Motor neuron (in vitro differentiated cells): ENCODE measurements around the gene SPSB2. TPM values are rescaled to one million over a fixed set of nuclear protein-coding genes. Genes with fewer than 3 reads are reported as not detected.

Source experiments
- ATAC-seq, 8 experiments: fragments of 200-7000 bp; cut with Tn5 transposase; replicated peaks in 6 of 8; 2 replicates each; pipeline ENCODE4 v1.8.0; 2021; ENCODE audit warnings: mild to moderate bottlenecking in 8 of 8, moderate library complexity in 8 of 8
- H3K27ac ChIP-seq, 2 donors: fragments of 250-450 bp; sonication (Bioruptor Pico); 2 replicates each; pipeline ENCODE4 v1.9.0; 2021; ENCODE audit warnings: antibody characterized with exemption in 2 of 2, mild to moderate bottlenecking in 2 of 2, moderate library complexity in 1 of 2
- H3K4me1 ChIP-seq, 2 donors: fragments of 250-450 bp; sonication (Bioruptor Pico); replicated peaks in 1 of 2; 2 replicates each; pipeline ENCODE4 v1.6.1; 2021; ENCODE audit warnings: antibody characterized with exemption in 2 of 2, mild to moderate bottlenecking in 2 of 2, moderate library complexity in 1 of 2
- H3K4me3 ChIP-seq, 5 donors: fragments of 250-450 bp; sonication (Bioruptor Pico); 2 replicates each; pipeline ENCODE4 v1.9.0; 2021; ENCODE audit warnings: antibody characterized with exemption in 5 of 5, mild to moderate bottlenecking in 5 of 5, moderate library complexity in 4 of 5
- WGBS, 10 experiments: fragments of 450-650 bp; shearing (Covaris generic); methylation state at CpG; one replicate each; pipeline ENCODE4 v1.0.0; 2022; 5-methylcytosine and 5-hydroxymethylcytosine counted together
- in situ Hi-C, 9 experiments: fragments of 400-800 bp; cut with MboI; loops; one replicate each; pipeline ENCODE4 v1.15.0; 2021; ENCODE audit warnings: low sequenced_read_pairs in 9 of 9, low pct_unique_long_range_greater_than_20kb in 2 of 9; ENCODE audit not compliant: unreplicated experiment in 9 of 9
- total RNA-seq, 8 experiments: library from RNA; unstranded; fragments of 300-600 nt; gene quantifications; 2 replicates each; pipeline versions ENCODE4 v1.2.3 to v1.2.4, GENCODE V29; 2022

The SPSB2 gene
- total RNA-seq, 8 experiments from 2014 or later, result 6.3 to 13.6 (median 8.3) TPM

DNA sequence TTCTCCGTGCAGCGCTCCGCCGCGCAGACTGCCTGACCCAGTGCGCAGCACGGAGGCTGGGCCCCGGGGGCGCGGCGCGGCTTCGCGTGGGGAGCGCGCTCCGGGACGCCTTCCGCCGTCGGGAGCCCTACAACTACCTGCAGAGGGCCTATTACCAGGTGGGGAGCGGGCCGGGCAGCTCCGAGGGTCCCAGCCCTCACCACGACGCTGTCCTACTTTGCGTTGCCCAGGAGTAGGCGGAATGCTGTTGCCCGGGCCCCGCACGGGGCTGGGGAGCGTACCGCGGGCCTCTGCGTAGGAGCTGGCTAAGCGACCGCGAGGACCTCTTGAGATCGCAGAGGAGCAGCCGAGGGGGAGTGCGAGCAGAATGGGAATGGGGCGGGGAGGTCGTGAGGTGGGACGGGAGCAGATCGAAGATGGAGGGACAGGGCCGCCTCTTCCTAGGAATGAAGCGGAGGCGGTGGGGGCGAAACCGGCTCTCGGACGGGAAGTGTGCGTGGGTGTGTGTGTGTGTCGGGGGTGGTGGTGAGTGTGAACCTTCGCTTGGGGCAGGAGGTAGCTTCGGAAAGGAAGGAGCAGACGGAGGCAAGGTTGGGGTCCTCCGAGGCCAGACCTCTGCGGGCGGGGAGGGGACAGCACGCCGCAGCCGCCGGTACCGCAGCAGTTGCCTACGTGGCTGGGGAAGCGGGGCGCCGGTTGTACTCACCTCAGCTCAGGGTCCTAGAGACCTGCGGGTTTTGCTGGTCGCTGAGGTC is 44.1 kb downstream of the SPSB2 start:
- WGBS, 10 experiments, result 0% methylated on average over 5 to 10 of the region's 71 CpGs; no CpG with 5 or more reads in 8 of the 10 experiments
- in situ Hi-C loops, result loop anchor here in 1 of 9 experiments (25.0 kb wide), 1 partner anchor 92 kb away; no protein-coding TSS in a partner anchor
- ATAC-seq, result peak; percentile 24 to 56 (median 40)
- H3K4me3 ChIP-seq, result peak overlapping the region; percentile 76 to 99 (median 91)
- H3K4me1 ChIP-seq, result peaks cover 27 to 38% of the 10 kb centered on the region in 2 donors
- H3K27ac ChIP-seq, result peak overlapping the region; percentile 89 to 95

DNA sequence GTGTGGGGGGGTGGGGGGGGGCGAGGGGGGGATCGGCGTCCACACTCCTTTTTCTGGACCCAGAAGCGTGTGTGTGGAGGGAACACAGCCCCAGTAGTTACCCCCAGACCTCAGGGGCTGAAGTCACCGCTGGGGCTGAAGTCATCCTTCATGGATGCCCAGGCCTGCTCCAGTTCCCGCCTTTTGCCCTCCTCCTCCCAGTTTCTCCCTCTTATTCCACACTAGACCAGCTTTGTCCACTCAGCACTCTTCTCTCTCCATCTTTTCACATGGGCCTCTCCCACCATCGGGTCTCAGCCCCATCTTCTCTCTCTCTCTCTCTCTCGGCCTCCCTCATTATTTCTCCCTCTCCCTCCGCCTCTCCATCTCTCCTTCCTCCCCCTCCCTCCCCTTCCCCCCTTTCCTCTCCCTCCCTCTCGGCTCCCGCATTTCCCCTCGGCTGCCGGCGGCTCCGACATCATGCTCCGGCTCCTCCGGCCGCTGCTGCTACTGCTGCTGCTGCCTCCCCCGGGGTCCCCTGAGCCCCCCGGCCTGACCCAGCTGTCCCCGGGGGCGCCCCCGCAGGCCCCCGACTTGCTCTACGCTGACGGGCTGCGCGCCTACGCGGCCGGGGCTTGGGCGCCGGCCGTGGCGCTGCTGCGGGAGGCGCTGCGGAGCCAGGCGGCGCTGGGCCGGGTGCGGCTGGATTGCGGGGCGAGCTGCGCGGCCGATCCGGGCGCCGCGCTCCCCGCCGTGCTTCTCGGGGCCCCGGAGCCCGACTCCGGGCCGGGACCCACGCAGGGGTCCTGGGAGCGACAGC is 44.9 kb downstream of the SPSB2 start, which contains the start of gene P3H3:
Gene P3H3 (plus strand): TSS at position 426 of the 799 bp plus-strand sequence. CDS start 34 bp downstream, at position 460.
- in situ Hi-C loops, result loop anchor here in 1 of 9 experiments (25.0 kb wide), 1 partner anchor 91 kb away; no protein-coding TSS in a partner anchor
- 0% methylated on average over 1 to 9 of the region's 60 CpGs; no CpG with 5 or more reads in 8 of the 10 experiments for WGBS, 10 experiments
- Histone ChIP-seq H3K4me1 (peaks cover 31 to 46% of the 10 kb centered on the region in 2 donors), H3K4me3 (peak within 1 kb of the TSS; percentile 76 to 99 (median 91)), H3K27ac (peak within 1 kb of the TSS; percentile 89 to 95)
- peak; percentile 4 to 34 (median 14) for ATAC-seq

- H3K4me3 ChIP-seq, result peak overlapping the region; percentile 23 to 99 (median 80)
- WGBS, 10 experiments, result 0 to 10% methylated on average over 1 to 2 of the region's 8 CpGs; no CpG with 5 or more reads in 8 of the 10 experiments
- H3K4me1 ChIP-seq, result peaks cover 38 to 53% of the 10 kb centered on the region in 2 donors
- H3K27ac ChIP-seq, result peak overlapping the region; percentile 82 to 87
- peak; percentile 20 to 80 (median 74) for ATAC-seq
- in situ Hi-C loops, result loop anchor here in 1 of 9 experiments (25.0 kb wide), 1 partner anchor 90 kb away; no protein-coding TSS in a partner anchor
Measured at GRCh38 chr12:6827437-6827911, 45.6 kb downstream of the SPSB2 start.

GRCh38 chr12:6826734-6827436 is 46.2 kb downstream of the SPSB2 start:
- H3K4me3 ChIP-seq, result peak overlapping the region in 4 of 5 donors; percentile 1 to 99 (median 57)
- WGBS, 10 experiments, result 74 to 100% (median 85%) methylated on average over 1 to 8 of the region's 22 CpGs; no CpG with 5 or more reads in 6 of the 10 experiments
- no peak for ATAC-seq
- H3K4me1 ChIP-seq, result peaks cover 44 to 56% of the 10 kb centered on the region in 2 donors
- H3K27ac ChIP-seq, result peak overlapping the region; percentile 82 to 87
- in situ Hi-C loops, result loop anchor here in 1 of 9 experiments (25.0 kb wide), 1 partner anchor 90 kb away; no protein-coding TSS in a partner anchor

GRCh38 chr12:6826125-6826733 is 46.9 kb downstream of the SPSB2 start:
- ATAC-seq, result no peak
- H3K4me3 ChIP-seq, result no peak overlapping the region
- peaks cover 44 to 58% of the 10 kb centered on the region in 2 donors for H3K4me1 ChIP-seq
- 51 to 94% (median 85%) methylated on average over 1 to 7 of the region's 17 CpGs; no CpG with 5 or more reads in 2 of the 10 experiments for WGBS, 10 experiments
- peak overlapping the region in 1 of 2 donors; percentile 87 for H3K27ac ChIP-seq
- in situ Hi-C loops, result loop anchor here in 1 of 9 experiments (25.0 kb wide), 1 partner anchor 89 kb away; no protein-coding TSS in a partner anchor

DNA sequence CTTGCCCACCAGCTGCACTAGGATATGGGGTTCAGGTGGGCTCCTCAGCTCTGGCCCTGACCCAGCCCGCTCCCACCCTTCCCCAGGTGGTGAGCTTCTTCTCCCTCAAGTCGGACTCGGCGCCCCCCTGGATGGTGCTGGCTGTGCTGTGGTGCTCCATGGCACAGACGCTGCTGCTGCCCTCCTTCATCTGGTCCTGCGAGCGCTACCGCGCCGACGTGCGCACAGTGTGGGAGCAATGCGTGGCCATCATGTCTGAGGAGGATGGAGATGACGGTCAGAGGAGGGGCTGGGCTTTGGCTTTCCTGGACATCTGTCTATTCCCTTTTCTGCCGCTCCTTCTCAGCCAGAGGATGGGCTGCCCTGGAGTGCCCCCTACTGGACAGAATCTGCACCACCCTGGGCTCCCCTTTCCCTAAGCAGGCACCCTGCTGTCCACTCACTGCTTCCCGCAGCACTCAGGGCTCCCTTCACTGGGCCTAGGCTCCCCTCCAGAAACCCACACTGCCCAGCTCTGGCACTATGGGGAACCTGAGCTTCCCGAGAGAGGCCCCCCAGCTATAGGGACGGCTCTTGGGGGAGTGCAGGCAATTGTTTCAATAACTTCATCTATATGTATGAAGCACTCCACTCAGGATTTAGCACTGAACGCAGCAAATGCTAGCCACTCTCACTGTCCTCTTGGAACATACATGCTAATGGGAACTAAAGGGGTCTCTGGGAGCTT is 47.5 kb downstream of the SPSB2 start:
- ATAC-seq, result peak; percentile 28 to 75 (median 32)
- Histone ChIP-seq H3K4me1 (peaks cover 49 to 62% of the 10 kb centered on the region in 2 donors), H3K4me3 (peak overlapping the region; percentile 0 to 7 (median 4)), H3K27ac (peak overlapping the region; percentile 74 to 78)
- 0 to 26% (median 5%) methylated on average over 1 to 12 of the region's 19 CpGs; no CpG with 5 or more reads in 3 of the 10 experiments for WGBS, 10 experiments
- in situ Hi-C loops, result loop anchor here in 1 of 9 experiments (25.0 kb wide), 1 partner anchor 88 kb away; no protein-coding TSS in a partner anchor

GRCh38 chr12:6824901-6825381 is 48.2 kb downstream of the SPSB2 start:
- Histone ChIP-seq H3K27ac (peak overlapping the region; percentile 74 to 78), H3K4me1 (peaks cover 49 to 62% of the 10 kb centered on the region in 2 donors), H3K4me3 (peak overlapping the region in 2 of 5 donors; percentile 1 to 7)
- in situ Hi-C loops, result loop anchor here in 1 of 9 experiments (25.0 kb wide), 1 partner anchor 88 kb away; no protein-coding TSS in a partner anchor
- 0 to 84% (median 61%) methylated on average over 1 to 6 of the region's 12 CpGs; no CpG with 5 or more reads in 2 of the 10 experiments for WGBS, 10 experiments
- ATAC-seq, result peak in 3 of 8 experiments; percentile 0 to 8 (median 3)

GRCh38 chr12:6824085-6824775 is 48.9 kb downstream of the SPSB2 start:
- WGBS, 10 experiments, result 80 to 97% (median 83%) methylated on average over 2 to 6 of the region's 37 CpGs; no CpG with 5 or more reads in 7 of the 10 experiments
- Histone ChIP-seq H3K4me3 (no peak overlapping the region), H3K4me1 (peaks cover 55 to 67% of the 10 kb centered on the region in 2 donors), H3K27ac (peak overlapping the region in 1 of 2 donors; percentile 78)
- no peak for ATAC-seq
- in situ Hi-C loops, result no loop called here

GRCh38 chr12:6823182-6824084 is 49.7 kb downstream of the SPSB2 start:
- ATAC-seq, result no peak
- Histone ChIP-seq H3K27ac (peak overlapping the region in 1 of 2 donors; percentile 22), H3K4me3 (no peak overlapping the region), H3K4me1 (peaks cover 63 to 74% of the 10 kb centered on the region in 2 donors)
- in situ Hi-C loops, result no loop called here
- 31 to 87% (median 50%) methylated on average over 1 to 3 of the region's 12 CpGs; no CpG with 5 or more reads in 5 of the 10 experiments for WGBS, 10 experiments
